ENCODE measurements around the gene ADAMTS5.

DNA sequence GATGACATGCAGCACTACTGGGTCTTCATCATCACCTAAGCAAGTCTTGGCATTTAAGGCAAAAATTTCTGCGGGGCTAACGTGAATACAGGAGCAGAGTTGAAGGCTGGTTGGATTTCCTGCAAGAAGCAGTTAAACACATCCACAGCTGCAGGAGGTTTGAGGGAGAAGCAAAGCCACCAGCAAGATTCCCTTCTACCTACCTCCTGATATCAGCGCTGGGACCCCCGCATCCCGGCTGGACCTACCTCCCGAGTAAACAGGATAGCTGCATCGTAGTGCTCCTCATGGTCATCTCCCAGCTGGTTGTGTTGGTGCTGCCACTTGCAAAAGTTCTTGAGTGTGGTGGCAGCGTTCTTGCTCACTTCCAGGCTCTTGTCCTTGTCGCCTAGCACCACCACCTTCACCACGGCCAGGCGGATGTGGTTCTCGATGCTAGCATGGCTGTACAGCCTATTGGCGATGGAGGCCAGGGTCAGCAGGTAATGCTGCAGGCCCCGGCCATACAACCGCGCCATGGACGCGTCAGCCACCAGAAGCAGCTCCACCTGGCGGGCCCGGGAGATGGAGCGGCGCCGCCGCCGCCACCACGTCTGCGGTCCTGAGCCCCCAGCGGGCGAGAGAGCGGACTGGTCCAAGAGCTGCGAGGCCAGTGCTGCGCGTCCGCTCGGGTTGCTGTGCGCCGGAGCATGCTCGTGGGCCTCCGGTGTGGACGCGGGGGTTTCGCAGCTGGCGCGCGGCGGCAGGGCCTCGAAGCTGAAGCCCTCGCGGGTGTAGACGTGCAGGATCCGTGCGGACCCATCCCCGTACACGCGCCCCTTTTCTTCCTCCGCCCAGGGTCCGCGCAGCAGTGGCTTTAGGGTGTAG is 1.6 kb downstream of the ADAMTS5 start:
- TF ChIP-seq, protein P1, sequence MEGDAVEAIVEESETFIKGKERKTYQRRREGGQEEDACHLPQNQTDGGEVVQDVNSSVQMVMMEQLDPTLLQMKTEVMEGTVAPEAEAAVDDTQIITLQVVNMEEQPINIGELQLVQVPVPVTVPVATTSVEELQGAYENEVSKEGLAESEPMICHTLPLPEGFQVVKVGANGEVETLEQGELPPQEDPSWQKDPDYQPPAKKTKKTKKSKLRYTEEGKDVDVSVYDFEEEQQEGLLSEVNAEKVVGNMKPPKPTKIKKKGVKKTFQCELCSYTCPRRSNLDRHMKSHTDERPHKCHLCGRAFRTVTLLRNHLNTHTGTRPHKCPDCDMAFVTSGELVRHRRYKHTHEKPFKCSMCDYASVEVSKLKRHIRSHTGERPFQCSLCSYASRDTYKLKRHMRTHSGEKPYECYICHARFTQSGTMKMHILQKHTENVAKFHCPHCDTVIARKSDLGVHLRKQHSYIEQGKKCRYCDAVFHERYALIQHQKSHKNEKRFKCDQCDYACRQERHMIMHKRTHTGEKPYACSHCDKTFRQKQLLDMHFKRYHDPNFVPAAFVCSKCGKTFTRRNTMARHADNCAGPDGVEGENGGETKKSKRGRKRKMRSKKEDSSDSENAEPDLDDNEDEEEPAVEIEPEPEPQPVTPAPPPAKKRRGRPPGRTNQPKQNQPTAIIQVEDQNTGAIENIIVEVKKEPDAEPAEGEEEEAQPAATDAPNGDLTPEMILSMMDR (IDR thresholded peaks at IDR 0.05; ENCODE audit: insufficient read depth, low read depth, low read length), result no peak
- peak; percentile 54 for TF ChIP-seq EZH2 (IDR thresholded peaks at IDR 0.05; ENCODE audit: insufficient read depth, low read length)

All from astrocyte (in vitro differentiated cells and primary cell).